DMS114 treated with DMSO at 0.1 percent for 48 hours (cell line): ENCODE data around the gene TLDC2.
A peak's percentile ranks its signal among the peaks of the same experiment; 100 is the strongest.
"Not testable (repeated sequence)": the region's sequence is repeated elsewhere in the genome, so short reads cannot be mapped to it uniquely, and the experiment has no call there.

Experiments used
- DNase-seq: peaks from one replicate; lab custom pipeline; 2025; ENCODE audit not compliant: unreplicated experiment; lab: John Stamatoyannopoulos, UW

Gene TLDC2

DNA sequence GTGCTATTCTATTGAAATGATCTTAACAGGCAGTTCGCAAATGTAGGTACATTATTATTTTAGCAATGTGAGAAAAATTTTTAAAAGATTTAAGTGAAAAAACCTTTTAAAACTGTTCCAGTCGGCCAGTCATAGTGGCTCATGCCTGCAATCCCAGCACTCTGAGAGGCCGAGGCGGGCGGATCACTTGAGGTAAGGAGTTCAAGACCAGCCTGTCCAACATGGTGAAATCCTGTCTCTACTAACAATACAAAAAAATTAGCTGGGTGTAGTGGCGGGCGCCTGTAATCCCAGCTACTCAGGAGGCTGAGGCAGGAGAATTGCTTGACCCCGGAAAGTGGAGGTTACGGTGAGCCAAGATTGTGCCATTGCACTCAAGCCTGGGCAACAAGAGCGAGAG, 29.6 kb downstream of the TLDC2 start:
- DNase-seq: not testable (repeated sequence)

DNA sequence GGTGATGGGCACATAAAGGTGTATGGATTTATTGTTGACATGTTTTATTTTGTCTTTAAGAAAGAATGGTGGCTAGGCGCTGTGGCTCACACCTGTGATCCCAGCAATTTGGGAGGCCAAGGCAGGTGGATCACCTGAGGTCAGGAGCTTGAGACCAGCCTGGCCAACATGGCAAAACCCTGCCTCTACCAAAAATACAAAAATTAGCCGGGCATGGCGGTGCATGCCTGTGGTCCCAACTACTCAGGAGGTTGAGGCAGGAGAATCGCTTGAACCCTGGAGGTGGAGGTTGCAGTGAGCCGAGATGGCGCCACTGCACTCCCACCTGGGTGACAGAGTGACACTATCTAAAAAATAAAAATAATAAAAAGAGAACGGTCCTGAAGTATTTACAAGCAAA, 30.1 kb downstream of the TLDC2 start:
- not testable (repeated sequence) for DNase-seq

DNA sequence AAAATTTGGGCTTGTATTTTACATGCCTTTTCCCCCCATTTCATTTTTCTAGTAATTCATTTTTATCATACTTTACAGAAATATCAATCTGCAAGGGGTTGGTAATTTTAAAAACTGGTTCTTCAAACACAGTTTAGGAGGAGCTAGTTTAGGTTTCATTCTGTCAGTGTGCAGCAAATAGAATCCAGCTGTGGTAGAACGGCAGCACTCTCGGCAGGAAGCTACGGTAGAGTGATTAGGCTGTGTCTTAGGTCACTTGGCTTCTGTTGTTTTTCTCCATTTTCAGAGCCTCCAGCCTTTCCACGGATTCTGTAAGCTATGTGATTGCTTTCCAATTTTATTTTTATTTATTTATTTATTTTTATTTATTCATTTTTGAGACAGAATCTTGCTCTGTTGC, 32.7 kb downstream of the TLDC2 start:
- no peak for DNase-seq

DNA sequence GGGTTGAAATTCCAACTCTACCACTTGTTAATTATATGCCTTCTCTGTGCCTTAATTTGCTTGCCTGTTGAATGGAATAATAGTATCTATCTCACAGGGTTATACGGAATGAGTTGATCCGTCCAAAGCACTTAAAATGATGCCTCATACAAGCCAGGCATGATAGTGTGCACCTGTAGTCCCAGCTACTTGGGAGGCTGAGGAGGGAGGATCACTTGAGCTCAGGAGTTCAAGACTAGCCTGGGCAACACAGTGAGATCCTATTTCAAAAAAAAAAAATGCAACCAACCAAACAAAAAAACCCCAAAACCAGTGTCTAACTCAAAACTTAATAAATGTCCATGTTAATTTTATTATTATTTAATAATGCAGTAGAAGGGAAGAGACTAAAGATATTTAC, 40.3 kb downstream of the TLDC2 start:
- no peak for DNase-seq

DNA sequence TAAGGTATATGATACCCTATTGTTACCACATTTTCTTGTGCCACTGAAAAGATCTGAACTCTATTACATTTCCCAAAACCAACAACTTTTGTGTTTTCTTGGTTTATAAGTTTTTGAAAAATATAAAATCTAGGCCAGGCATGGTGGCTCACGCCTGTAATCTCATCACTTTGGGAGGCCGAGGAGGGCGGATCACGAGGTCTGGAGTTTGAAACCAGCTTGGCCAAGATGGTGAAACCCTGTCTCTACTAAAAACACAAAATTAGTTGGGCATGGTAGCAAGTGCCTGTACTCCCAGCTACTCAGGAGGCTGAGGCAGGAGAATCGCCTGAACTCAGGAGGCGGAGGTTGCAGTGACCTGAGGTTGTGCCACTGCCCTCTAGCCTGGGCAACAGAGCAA, 41.3 kb downstream of the TLDC2 start:
- DNase-seq: no peak

DNA sequence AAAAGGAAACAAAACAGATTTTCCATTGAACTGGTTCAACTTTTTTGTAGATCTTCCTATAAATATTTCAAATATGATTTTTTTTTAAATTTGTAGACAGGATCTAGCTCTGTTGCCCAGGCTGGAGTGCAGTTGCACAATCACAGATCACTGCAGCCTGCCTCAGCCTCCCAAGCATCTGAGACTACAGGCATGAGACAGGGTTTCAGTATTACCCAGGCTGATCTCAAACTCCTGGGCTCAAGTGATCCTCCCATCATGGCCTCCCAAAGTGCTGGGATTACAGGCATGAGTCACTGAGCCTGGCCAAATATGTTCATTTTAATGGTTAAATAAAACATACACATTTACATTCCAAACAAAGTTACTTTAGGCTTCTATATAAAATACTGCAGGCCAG, 42.0 kb downstream of the TLDC2 start:
- no peak for DNase-seq

DNA sequence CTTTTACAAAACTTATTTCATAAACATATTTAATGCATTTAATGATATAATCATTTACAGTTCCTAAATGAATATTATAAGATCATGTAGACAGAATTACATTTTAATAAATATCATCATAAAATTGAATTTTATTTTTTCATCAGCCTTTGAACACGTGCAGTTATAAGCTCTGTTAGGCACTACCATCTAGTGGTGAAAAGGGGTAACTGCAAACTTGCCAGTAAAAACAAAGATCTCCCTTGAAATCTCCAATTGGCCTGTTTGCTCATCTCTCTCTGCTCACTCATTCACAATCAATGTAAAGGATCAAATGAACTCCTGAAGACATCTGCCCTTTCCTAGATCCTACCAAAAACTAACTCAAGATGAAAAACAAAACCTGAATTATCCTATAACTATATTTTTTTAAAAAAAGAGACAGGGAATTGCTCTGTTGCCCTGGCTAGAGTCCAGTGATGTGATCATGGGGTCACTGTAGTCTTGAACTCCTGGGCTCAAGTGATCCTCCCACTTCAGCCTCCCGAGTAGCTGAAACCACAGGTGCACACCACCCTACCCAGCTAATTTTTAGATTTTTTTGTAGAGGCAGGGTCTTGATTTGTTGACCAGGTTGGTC, 43.9 kb downstream of the TLDC2 start:
- peak; percentile 51 for DNase-seq

DNA sequence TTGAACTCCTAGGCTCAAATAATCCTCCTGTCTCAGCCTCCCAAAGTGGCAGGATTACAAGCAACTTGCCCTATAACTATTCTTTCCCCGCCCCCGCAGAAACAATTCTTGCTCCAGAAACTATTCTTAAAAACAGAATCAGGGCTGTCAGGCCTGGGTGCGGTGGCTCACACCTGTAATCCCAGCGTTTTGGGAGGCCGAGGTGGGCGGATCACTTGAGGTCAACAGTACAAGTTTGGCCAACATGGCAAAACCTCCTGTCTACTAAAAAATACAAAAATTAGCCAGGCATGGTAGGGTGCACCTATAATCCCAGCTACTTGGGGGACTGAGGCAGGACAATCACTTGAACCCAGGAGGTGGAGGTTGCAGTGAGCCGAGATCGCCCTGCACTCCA, 44.4 kb downstream of the TLDC2 start:
- no peak for DNase-seq

DNA sequence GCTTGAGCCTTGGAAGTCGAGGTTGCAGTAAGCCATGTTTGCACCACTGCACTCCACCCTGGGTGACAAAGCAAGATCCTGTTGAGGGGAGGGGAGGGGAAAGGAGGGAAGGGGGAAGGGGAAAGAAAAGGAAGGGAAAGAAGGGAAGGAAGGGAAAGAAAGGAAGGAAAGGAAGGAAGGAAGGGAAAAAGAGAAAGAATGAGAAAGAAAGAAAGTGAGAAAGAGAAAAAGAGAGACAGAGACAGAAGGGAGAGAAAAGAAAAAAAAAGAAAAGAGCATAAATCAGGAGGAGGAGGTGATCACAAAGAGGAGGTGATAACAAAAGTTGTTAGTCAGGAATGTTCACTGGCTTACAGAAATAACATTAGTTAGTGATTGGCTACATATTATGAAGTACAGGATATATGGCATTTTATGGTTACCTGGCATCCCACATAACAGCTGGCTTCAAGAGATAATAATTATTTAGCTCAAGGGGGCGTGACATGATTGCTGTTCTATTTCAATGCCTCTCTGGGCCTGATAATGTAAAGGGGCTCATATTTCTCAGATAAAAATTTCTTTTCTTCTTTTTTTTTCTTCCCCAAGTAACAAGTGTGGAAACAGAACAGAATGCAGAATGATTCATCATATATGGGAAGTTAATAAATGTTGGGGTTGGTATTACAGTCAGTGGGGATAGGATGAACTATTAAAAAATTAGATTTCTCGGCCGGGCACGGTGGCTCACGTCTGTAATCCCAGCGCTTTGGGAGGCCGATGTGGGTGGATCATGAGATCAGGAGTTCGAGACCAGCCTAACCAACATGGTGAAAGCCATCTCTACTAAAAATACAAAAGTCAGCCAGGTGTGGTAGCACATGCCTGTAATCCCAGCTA, 48.5 kb downstream of the TLDC2 start:
- DNase-seq: no peak

DNA sequence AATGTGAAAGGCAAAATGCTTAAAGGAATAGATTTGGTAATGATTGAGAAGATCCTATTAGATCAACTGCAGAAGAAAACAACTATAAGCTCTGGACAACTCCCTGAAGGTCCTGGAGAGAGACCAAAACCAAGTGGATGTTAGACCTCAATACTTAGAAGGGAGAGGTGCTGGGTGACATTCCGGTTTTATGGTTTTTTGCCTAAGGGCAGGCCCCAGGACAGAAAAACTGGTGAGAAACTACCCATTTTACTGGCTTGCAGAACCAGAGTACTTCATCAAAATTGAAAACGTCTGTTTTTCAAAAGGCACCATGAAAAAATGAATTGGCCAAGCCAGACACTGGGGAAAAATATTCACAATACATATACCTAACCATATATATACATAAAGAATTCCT, 49.3 kb downstream of the TLDC2 start:
- DNase-seq: no peak

DNA sequence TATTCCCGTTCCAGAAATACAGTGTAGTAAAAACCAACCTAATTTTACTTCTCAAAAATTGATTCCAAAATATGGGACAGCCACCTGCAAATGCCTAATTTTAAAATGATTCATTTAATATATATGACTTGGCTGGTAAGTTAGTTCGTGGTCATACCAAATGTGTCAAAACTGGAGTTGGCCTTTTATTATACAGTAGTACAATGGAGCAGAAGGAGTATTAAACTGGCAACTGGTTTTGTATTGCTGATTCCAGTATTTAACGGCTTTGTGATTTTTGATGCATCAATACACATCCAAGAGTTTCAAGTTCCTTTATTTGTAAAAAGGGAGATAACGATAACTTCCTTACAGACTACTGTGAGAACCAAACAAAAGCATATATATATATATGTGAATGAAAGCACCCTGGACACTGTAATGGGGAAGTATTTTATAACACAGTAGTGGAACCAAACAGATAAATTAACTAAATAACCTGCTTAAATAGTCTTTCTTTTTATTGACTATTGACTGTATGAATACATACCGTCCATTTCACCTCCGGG, 50.8 kb downstream of the TLDC2 start:
- DNase-seq: no peak

DNA sequence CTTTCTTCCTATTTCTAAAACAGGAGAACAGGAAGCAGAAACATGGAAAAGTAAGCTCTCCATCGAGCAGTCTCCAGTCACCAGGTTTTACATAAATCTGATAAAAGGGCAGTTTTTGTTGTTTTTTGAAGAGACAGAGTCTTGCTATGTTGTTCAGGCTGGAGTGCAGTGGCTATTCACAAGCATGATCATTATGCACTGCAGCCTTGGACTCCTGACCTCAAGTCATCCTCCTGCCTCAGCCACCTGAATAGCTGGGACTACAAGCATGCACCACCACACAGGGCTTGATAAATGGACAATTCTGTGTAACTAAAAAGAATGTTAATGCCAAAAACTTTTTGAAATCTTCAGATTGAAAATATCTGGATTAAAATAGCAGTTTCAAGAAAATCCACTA, 51.8 kb downstream of the TLDC2 start:
- DNase-seq: no peak

DNA sequence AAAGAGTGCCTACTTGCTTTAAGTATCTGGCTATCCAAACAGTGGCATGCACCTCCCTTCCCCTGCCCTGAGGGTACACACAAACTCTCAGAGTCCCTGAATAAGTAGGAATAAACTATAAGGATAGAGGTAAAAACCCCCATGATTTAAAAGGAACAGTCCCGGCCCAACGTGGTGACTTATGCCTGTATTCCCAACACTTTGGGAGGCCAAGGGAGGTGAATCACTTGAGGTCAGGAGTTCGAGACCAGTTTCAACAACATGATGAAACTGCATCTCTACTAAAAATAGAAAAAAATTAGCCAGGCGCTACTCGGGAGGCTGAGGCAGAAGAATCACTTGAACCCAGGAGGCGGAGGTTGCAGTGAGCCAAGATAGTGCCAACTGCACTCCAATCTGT, 53.4 kb downstream of the TLDC2 start:
- DNase-seq: no peak

DNA sequence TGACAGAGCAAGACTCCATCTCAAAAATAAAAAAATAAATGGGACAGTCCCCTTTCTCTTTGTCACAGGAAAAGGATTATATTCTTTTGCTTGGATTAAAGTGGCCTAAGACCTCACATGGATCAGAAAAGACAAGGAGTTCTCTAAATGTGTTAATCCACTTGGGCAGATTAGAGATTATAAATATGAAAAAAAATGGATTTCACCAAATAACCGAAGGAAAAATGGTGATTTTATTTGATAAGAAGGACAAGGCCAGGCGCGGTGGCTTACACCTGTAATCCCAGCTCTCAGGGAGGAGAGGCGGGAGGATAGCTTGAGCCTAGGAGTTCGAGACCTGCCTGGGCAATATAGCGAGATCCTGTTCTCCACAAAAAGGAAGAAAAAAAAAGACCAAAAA, 53.8 kb downstream of the TLDC2 start:
- no peak for DNase-seq

DNA sequence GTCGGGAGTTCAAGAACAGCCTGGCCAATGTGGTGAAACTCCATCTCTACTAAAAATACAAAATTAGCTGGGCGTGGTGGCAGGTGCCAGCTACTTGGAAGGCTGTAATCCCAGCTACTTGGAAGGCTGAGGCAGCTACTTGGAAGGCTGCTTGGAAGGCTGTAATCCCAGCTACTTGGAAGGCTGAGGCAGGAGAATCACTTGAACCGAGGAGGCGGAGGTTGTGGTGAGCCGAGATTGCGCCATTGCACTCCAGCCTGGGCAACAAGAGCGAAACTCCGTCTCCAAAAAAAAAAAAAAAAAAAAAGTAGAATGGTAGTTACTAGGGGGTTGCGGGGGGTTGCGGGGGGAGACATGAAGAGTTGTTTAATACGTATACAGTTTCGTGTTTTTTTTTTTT, 56.1 kb downstream of the TLDC2 start:
- not testable (repeated sequence) for DNase-seq

DNA sequence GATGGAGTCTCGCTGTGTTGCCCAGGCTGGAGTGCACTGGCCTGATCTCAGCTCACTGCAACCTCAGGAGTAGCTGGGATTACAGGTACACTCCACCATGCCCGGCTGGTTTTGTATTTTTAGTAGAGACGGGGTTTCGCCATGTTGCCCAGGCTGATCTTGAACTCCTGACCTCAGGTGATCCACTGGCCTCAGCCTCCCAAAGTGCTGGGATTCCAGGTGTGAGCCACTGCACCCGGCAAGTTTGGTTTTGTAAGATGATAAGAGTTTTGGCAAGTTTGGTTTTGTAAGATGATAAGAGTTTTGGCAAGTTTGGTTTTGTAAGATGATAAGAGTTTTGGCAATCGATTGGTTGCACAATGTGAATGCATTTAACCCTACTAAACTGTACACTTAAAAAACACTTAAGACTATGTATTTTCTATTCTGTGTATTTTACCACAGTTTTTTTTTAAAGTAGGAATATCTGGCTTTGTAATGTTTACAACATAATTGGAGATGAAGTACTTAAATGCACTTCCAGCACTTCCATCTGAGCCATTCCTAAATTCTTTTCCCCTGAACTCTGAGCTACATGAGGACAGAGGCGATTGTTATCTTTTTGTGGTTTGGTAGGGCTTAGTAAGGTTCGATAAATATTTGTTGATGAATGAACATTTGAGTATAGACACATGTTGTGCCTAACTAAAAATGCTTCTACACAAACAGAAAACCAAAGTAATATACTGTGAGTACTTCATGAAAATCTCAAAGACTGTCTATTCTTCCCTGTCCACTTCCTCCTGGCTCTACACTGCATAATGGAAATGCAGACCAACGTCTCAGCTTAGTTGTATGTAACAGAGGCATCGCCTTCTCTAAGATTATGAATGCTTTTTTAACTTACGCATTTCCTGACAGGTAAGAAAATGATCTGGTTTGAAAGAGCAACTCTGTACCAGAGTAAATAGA, 56.8 kb downstream of the TLDC2 start:
- no peak for DNase-seq

DNA sequence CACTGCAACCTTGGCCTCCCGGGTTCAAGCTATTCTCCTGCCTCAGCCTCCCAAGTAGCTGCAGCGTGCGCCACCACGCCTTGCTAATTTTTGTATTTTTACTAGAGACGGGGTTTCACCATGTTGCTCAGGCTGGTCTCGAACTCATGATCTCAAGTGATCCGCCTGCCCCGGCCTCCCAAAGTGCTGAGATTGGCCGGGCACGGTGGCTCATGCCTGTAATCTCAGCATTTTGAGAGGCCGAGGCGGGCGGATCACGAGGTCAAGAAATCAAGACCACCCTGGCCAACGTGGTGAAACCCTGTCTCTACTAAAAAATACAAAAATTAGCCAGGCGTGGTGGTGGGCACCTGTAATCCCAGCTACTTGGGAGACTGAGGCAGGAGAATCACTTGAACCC, 57.6 kb downstream of the TLDC2 start:
- DNase-seq: not testable (repeated sequence)

DNA sequence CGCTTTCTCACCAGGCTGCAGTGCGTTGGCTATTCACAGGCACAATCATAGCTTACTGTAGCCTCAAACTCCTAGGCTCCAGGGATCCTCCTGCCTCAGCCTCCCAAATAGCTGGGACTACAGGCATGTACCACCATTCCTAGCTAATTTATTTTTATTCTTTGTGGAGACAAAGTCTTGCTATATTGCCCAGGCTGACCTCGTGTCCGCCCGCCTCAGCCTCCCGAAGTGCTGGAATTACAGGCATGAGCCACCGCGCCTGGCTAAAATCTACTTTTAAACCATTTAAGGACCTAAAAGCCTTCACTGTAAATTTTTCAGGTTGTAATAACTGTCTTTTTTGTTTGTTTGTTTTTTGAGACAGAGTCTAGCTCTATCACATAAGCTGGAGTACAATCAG, 60.4 kb downstream of the TLDC2 start:
- DNase-seq: no peak

DNA sequence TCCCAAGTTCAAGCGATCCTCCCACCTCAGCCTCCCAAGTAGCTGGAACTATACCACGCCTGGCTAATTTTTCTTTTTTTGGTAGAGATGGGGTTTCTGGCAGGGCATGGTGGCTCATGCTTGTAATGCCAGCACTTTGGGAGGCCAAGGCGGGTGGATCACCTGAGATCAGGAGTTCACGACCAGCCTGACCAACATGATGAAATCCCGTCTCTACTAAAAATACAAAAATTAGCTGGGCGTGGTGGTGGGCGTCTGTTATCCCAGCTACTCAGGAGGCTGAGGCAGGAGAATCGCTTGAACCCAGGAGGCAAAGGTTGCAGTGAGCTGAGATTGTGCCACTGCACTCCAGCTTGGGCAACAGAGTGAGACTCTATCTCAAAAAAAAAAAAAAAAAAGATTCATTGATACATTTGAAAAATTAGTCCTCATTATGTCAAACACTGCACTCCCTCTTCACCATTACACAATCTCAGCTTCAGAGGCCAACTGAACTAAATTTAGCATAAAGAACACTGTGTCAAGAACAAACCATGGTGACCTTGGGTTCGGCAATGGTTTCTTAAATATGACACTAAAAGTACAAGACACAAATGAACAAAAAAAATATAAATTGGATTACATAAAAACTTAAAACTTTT, 60.9 kb downstream of the TLDC2 start:
- DNase-seq: not testable (repeated sequence)

DNA sequence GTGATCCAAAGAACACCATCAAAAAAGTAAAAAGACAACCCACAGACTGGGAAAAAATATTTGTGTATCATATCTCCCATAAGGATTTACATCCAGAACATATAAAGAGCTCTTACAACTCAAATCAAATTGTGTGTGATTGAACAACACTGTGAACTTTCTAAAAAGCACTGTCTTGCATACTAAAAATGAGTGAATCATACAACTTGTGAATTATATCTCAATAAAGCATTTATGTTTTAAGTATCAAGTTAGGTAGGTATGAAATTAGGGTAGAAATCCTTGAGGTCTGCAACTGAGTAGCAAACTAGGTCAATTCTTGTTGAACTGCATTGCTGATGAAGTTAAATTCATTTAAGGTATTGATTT, 61.4 kb downstream of the TLDC2 start:
- no peak for DNase-seq

DNA sequence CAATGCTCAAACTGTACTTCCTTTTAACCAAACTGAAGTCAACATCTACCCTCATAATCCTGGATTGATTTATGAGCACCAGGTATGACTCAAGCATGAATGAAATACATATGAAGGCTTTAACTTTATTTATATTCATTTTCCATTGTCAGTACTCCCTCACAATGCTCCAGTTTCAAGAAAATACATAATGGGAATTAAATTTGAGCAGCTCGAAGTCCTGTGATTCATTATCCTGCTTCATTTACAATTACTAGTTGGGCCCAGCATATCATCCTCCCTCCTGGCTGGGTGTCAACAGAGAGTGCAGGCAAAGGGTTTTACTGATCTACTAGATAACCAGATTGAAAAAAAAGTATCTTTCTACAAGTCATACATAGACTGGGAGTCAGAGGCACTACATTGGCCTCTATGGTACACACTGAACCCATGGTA, 65.5 kb downstream of the TLDC2 start:
- DNase-seq: no peak
